T-cell (primary cell): ENCODE data around the gene CLIP3. TPM values are rescaled to one million over a fixed set of nuclear protein-coding genes. Genes with fewer than 3 reads are reported as not detected.
"Not testable (repeated sequence)": the region's sequence is repeated elsewhere in the genome, so short reads cannot be mapped to it uniquely, and the experiment has no call there.

Source experiments
- ATAC-seq, 4 experiments: fragments of 200-7000 bp in 3 of 4; fragments of 150-1000 bp in 1 of 4; cut with Tn5 transposase; replicated peaks in 1 of 4; 1 replicate in 3 of 4; 2 replicates in 1 of 4; pipeline ENCODE4 v1.10.0; 2021; ENCODE audit warnings: moderate library complexity in 3 of 4, mild to moderate bottlenecking in 2 of 4, moderate number of reproducible peaks in 1 of 4
- CTCF ChIA-PET, 2 donors: fragments of 300-600 bp; sonication (Branson Sonifier 250); formaldehyde crosslinking; loops; one replicate each; lab custom pipeline; 2022; ENCODE audit warnings: antibody characterized with exemption in 2 of 2; lab: Charles Lee
- POLR2A ChIA-PET, 2 donors: fragments of 300-600 bp; sonication (Branson Sonifier 250); formaldehyde crosslinking; loops; one replicate each; lab custom pipeline; 2022; ENCODE audit warnings: antibody characterized with exemption in 2 of 2; lab: Charles Lee
- DNase-seq, 35 experiments: peaks; one replicate each; pipeline versions ENCODE4 v3.0.0 to v3.0.0-alpha.2; 2013 to 2023
- H3K27ac ChIP-seq: one replicate; pipeline ENCODE4 v1.5.1; 2013; ENCODE audit warnings: low read length
- H3K27me3 ChIP-seq, 2 experiments: replicated peaks in 1 of 2; 1 replicate in 1 of 2; 2 replicates in 1 of 2; pipeline versions ENCODE4 v1.6.1 to v1.7.0; 2013; ENCODE audit warnings: low read length in 1 of 2, mixed read lengths in 1 of 2; ENCODE audit not compliant: control insufficient read depth in 2 of 2, insufficient read depth in 2 of 2; ENCODE audit errors: extremely low read depth in 1 of 2
- H3K36me3 ChIP-seq, 2 donors: 1 replicate in 1 of 2; 2 replicates in 1 of 2; pipeline versions ENCODE4 v1.6.1 to v1.7.0; 2013; ENCODE audit warnings: low read length in 1 of 2; ENCODE audit not compliant: control insufficient read depth in 2 of 2, insufficient read depth in 1 of 2; ENCODE audit errors: extremely low read depth in 1 of 2
- H3K4me1 ChIP-seq, 2 experiments: 1 replicate in 1 of 2; 2 replicates in 1 of 2; pipeline versions ENCODE4 v1.6.1 to v1.7.0; 2013; ENCODE audit warnings: low read length in 2 of 2, mixed read lengths in 1 of 2; ENCODE audit not compliant: insufficient read depth in 2 of 2, control insufficient read depth in 1 of 2; ENCODE audit errors: extremely low read depth in 1 of 2
- H3K4me3 ChIP-seq, 2 donors: 1 replicate in 1 of 2; 2 replicates in 1 of 2; pipeline versions ENCODE4 v1.5.1 to v1.7.0; 2013; ENCODE audit warnings: mild to moderate bottlenecking in 2 of 2, low read length in 1 of 2, moderate library complexity in 1 of 2; ENCODE audit not compliant: control insufficient read depth in 1 of 2; ENCODE audit errors: extremely low read depth in 1 of 2
- H3K9me3 ChIP-seq: 2 replicates; pipeline ENCODE4 v1.7.0; 2013
- H3K27ac Mint-ChIP-seq, 2 donors: one replicate each; pipeline ENCODE4 v1.8.0; 2020 to 2021; ENCODE audit warnings: mild to moderate bottlenecking in 2 of 2, mixed read lengths in 2 of 2
- H3K27me3 Mint-ChIP-seq, 2 donors: one replicate each; pipeline ENCODE4 v1.8.0; 2021 to 2022; ENCODE audit warnings: mixed read lengths in 2 of 2
- H3K36me3 Mint-ChIP-seq: one replicate; pipeline ENCODE4 v1.8.0; 2021; ENCODE audit warnings: mixed read lengths
- H3K4me1 Mint-ChIP-seq, 3 donors: one replicate each; pipeline ENCODE4 v1.8.0; 2020 to 2022; ENCODE audit warnings: mixed read lengths in 3 of 3, mild to moderate bottlenecking in 1 of 3
- H3K4me3 Mint-ChIP-seq, 3 donors: one replicate each; pipeline ENCODE4 v1.8.0; 2020 to 2022; ENCODE audit warnings: mild to moderate bottlenecking in 3 of 3, mixed read lengths in 3 of 3, moderate library complexity in 3 of 3
- H3K9me3 Mint-ChIP-seq, 3 donors: one replicate each; pipeline ENCODE4 v1.8.0; 2020 to 2022; ENCODE audit warnings: mixed read lengths in 3 of 3
- WGBS: methylation state at CpG from one replicate; pipeline ENCODE4 v1.1.5; 2013; ENCODE audit warnings: missing lambda C conversion rate; ENCODE audit not compliant: insufficient coverage; 5-methylcytosine and 5-hydroxymethylcytosine counted together
- total RNA-seq, 35 experiments: library from RNA in 6 of 35; stranded (reverse) in 6 of 35; fragments of 120-200 nt in 1 of 35; gene quantifications; one replicate each; pipeline versions ENCODE4 v1.2.1 to v1.2.4 and lab custom pipeline; 2013 to 2026

CLIP3 gene
- total RNA-seq, 5 donors from 2014 or later (not counting 1 experiment from before 2014, with no cell fraction given) = 1.4 to 6.2 (median 2.6) TPM

DNA sequence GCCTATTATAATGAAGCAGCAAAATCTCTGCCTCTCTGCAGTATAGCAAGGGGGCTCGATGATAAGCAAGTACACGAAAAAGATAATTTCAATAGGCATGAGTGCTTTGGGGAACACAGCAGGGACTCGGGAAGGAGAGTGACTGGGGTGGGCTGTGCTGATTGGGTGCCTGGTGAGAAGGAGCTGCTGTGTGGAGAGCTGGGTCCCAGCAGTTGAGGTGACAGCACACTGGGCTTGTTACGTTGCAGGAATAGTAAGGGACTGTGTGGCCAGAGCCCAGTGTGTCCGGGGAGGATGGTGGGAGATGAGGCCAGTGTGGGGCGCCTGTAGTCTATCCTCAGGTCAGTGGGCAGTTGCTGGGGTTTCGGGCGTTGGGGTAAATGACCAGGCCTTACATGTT, 39.4 kb upstream of the CLIP3 start:
- no peaks in the 10 kb centered on the region for H3K27me3 Mint-ChIP-seq
- Histone ChIP-seq H3K4me1 (no peaks in the 10 kb centered on the region), H3K36me3 (no peaks in the 10 kb centered on the region), H3K27ac (no peak overlapping the region), H3K4me3 (no peak overlapping the region), H3K9me3 (no peaks in the 10 kb centered on the region), H3K27me3 (no peaks in the 10 kb centered on the region)
- no peaks in the 10 kb centered on the region for H3K4me1 Mint-ChIP-seq
- CTCF ChIA-PET = no interaction called here
- no peak overlapping the region for H3K4me3 Mint-ChIP-seq
- WGBS = 96% methylated on average over 8 of the region's 8 CpGs
- peaks cover 3% of the 10 kb centered on the region for H3K36me3 Mint-ChIP-seq
- no peak overlapping the region for H3K27ac Mint-ChIP-seq
- H3K9me3 Mint-ChIP-seq = no peaks in the 10 kb centered on the region
- ATAC-seq (no peak), DNase-seq (no peak)
- POLR2A ChIA-PET = no interaction called here

DNA sequence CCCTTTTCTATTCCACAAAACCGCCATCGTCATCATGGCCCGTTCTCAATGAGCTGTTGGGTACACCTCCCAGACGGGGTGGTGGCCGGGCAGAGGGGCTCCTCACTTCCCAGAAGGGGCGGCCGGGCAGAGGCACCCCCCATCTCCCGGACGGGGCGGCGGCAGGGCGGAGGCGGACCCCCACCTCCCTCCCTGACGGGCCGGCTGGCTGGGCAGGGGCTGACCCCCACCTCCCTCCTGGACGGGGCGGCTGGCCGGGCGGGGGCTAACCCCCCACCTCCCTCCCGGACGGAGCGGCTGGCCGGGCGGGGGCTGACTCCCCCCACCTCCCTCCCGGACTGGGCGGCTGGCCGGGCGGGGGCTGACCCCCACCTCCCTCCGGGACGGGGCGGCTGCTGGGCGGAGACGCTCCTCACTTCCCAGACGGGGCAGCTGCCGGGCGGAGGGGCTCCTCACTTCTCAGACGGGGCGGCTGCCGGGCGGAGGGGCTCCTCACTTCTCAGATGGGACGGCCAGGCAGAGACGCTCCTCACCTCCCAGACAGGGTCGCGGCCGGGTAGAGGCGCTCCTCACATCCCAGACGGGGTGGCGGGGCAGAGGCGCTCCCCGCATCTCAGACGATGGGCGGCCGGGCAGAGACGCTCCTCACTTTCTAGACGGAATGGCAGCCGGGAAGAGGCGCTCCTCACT, 36.3 kb upstream of the CLIP3 start:
- H3K36me3 ChIP-seq = not testable (repeated sequence)

DNA sequence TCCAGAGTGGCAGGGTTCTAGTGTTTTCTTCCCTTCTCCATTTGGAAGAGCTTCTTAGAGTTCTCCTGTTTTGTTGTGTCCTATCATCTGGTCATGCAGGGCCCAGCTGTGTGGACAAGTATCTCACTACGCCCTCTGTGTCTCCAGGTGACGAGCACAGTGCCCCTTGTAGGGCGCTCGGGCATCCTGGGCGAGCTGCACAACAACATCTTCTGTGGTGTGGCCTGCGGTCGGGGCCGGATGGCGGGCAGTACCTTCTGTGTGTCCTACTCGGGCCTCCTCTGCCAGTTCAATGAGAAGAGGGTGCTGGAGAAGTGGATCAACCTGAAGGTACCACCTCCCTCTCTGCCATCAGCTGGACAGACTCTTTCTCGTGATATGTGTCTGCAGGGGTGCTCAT, 35.0 kb upstream of the CLIP3 start:
- Histone ChIP-seq H3K9me3 (no peaks in the 10 kb centered on the region), H3K27me3 (no peaks in the 10 kb centered on the region), H3K4me1 (no peaks in the 10 kb centered on the region), H3K36me3 (no peaks in the 10 kb centered on the region), H3K27ac (no peak overlapping the region), H3K4me3 (no peak overlapping the region)
- Mint-ChIP-seq H3K4me1 (no peaks in the 10 kb centered on the region), H3K4me3 (no peak overlapping the region), H3K36me3 (peaks cover 3% of the 10 kb centered on the region), H3K27ac (no peak overlapping the region), H3K27me3 (no peaks in the 10 kb centered on the region), H3K9me3 (no peaks in the 10 kb centered on the region)
- POLR2A ChIA-PET = no interaction called here
- DNase-seq (no peak), ATAC-seq (no peak)
- CTCF ChIA-PET = no interaction called here
- WGBS = 95% methylated on average over 6 of the region's 11 CpGs

More for the DNA sequence above, 36.3 kb upstream of the CLIP3 start:
- H3K27me3 ChIP-seq, H3K4me3 Mint-ChIP-seq, H3K9me3 Mint-ChIP-seq, H3K27ac Mint-ChIP-seq, H3K27me3 Mint-ChIP-seq, H3K4me1 Mint-ChIP-seq, ATAC-seq, CTCF ChIA-PET, H3K27ac ChIP-seq, H3K36me3 Mint-ChIP-seq, DNase-seq, POLR2A ChIA-PET, H3K9me3 ChIP-seq, H3K4me3 ChIP-seq, H3K4me1 ChIP-seq: not testable (repeated sequence)
- WGBS = 97% methylated on average over 14 of the region's 57 CpGs

DNA sequence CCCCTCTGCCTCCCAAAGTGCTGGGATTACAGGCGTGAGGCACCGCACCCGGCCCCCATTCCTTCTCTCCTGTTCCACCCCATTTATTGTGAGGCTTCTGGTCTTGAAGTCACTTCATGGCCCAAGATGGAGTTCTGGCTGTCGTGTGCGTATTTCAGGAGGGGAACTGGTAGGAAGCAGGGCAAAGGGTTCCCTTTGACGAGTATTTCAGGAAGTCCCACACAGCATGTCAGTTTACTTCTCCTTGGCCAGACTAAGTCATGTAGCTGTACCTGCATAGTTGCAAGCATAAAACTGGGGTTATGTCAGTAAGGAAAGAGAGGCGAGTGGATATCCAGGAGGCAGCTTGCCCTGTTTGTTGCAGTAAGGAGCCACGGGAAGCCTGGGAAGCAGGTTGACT, 32.2 kb upstream of the CLIP3 start:
- H3K27ac ChIP-seq = no peak overlapping the region
- H3K4me1 Mint-ChIP-seq = no peaks in the 10 kb centered on the region
- H3K27me3 Mint-ChIP-seq = no peaks in the 10 kb centered on the region
- no peak for DNase-seq
- no peaks in the 10 kb centered on the region for H3K9me3 Mint-ChIP-seq
- ChIA-PET POLR2A (no interaction called here), CTCF (no interaction called here)
- no peak for ATAC-seq
- no peaks in the 10 kb centered on the region for H3K9me3 ChIP-seq
- no peak overlapping the region for H3K4me3 ChIP-seq
- 96% methylated on average over 3 of the region's 8 CpGs for WGBS
- H3K36me3 Mint-ChIP-seq = peaks cover 3% of the 10 kb centered on the region
- H3K4me3 Mint-ChIP-seq = no peak overlapping the region
- H3K27me3 ChIP-seq = no peaks in the 10 kb centered on the region
- H3K27ac Mint-ChIP-seq = no peak overlapping the region
- H3K4me1 ChIP-seq = no peaks in the 10 kb centered on the region
- H3K36me3 ChIP-seq = no peaks in the 10 kb centered on the region

DNA sequence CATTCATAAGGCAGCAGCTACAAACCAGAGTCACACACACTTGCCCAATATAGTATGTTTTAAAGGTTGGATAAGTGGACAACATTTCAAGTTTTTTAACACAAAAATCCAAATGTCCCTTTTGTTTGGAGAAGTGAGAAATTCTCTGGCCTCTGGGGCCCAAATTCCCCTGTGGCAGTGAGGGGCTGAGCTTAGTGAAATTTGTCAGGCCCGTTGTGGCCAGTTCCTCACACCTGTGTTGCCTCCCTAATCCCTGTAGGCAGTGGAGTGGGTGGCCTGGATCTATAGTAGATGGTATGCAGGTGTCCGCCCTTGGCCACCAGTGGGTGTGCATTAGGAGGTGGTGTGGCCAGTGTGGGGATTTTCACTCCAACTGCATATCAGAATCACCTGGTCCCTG, 28.7 kb upstream of the CLIP3 start:
- Histone ChIP-seq H3K36me3 (no peaks in the 10 kb centered on the region), H3K4me1 (no peaks in the 10 kb centered on the region), H3K4me3 (no peak overlapping the region), H3K27me3 (no peaks in the 10 kb centered on the region), H3K27ac (no peak overlapping the region), H3K9me3 (no peaks in the 10 kb centered on the region)
- peaks cover 0 to under 1% (median under 1%) of the 10 kb centered on the region in 3 donors for H3K4me1 Mint-ChIP-seq
- no peaks in the 10 kb centered on the region for H3K36me3 Mint-ChIP-seq
- ATAC-seq = no peak
- DNase-seq = no peak
- H3K9me3 Mint-ChIP-seq = no peaks in the 10 kb centered on the region
- H3K27me3 Mint-ChIP-seq = no peaks in the 10 kb centered on the region
- ChIA-PET CTCF (interaction anchor here in 1 of 2 donors (0.6 to 1.1 kb wide), 2 partner anchors 24 to 120 kb away, joined by 3 read pairs; no protein-coding TSS in a partner anchor), POLR2A (no interaction called here)
- WGBS = 100% methylated on average over 1 of the region's 2 CpGs
- H3K27ac Mint-ChIP-seq = no peak overlapping the region
- H3K4me3 Mint-ChIP-seq = no peak overlapping the region

DNA sequence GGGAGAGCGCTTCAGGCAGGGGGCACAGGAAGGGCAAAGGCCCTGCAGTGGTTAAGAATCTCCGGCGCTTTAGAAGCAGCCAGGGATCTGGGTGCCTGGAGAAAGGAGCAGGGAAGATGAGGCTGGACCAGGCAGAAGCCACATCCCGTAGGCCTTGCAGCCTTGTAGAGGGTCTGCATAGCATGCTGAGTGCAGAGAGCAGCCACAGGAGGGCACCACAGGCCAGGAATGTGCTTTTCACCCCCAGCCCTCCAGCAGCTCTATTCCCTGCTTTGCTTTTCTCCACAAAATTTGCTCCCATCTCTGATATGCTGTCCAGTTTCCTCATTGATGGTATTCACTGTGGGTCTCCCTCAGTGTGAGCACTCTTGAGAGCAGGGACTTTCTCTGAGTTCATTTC, 27.8 kb upstream of the CLIP3 start:
- Histone ChIP-seq H3K9me3 (no peaks in the 10 kb centered on the region), H3K4me1 (peaks cover 2 to 4% of the 10 kb centered on the region in 2 experiments), H3K4me3 (no peak overlapping the region), H3K27me3 (no peaks in the 10 kb centered on the region), H3K27ac (no peak overlapping the region), H3K36me3 (no peaks in the 10 kb centered on the region)
- peak in 10 of 35 experiments; percentile 2 to 38 (median 9) for DNase-seq
- H3K4me1 Mint-ChIP-seq = peaks cover 4 to 8% (median 6%) of the 10 kb centered on the region in 3 donors
- H3K27me3 Mint-ChIP-seq = no peaks in the 10 kb centered on the region
- ChIA-PET CTCF (no interaction called here), POLR2A (no interaction called here)
- H3K27ac Mint-ChIP-seq = no peak overlapping the region
- H3K4me3 Mint-ChIP-seq = no peak overlapping the region
- 96% methylated on average over 3 of the region's 4 CpGs for WGBS
- no peaks in the 10 kb centered on the region for H3K36me3 Mint-ChIP-seq
- no peaks in the 10 kb centered on the region for H3K9me3 Mint-ChIP-seq
- peak in 1 of 4 experiments; percentile 48 for ATAC-seq
